GM23248 (cell line): ENCODE measurements around the gene SCFD1.

ENCODE experiments used
- EZH2 ChIP-seq: fragments of 200-600 bp; sonication (generic); IDR thresholded peaks from 2 replicates; pipeline ENCODE4 v1.6.1; 2018; ENCODE audit warnings: antibody characterized with exemption, mild to moderate bottlenecking; ENCODE audit not compliant: insufficient read depth, poor library complexity, severe bottlenecking
- EZH2phosphoT487 ChIP-seq: fragments of 200-600 bp; sonication (generic); IDR thresholded peaks from 2 replicates; pipeline ENCODE4 v1.6.1; 2018; ENCODE audit warnings: antibody characterized with exemption, moderate library complexity, mild to moderate bottlenecking, low read depth; ENCODE audit not compliant: insufficient read depth

DNA sequence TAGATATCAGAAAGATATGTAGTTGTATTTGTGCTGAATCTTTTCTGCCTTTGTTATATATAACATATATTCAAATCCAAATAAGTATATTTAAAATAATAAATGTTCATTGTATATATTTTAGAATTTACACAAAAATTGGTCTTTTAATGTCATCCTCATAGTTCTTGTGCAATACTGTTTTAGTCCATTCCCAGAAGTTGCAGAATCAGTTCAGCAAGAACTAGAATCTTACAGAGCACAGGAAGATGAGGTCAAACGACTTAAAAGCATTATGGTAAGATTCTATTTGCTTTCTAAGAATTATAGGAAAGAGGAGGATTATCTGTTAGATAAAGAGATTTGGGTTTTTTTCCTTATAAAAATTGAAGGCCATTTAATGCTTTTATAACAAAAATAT lies 51.0 kb downstream of the SCFD1 start:
- TF ChIP-seq EZH2 (no peak), EZH2phosphoT487 (no peak)
